Measurements from ENCODE around the gene GOT1.

DNA sequence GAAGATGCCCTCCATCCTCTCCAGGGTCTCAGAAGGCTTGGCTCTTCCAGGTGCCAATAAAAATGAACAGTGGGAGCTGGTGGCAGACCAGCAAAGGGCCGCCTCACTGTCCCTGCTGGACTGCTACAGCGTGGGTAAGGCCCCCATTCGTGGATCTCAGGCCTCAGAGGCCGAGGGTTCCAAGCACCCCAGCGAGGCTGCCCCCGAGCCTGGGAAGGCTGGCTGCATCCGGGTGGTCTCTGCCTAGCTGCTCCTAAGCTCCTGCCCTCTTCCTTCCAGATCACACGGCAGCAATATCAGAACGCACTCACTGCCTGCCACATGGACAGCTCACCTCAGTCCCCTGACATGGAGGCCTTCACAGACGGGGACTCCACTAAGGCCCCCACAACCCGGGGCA is 42.9 kb downstream of the GOT1 start:
- TF ChIP-seq, protein P1, sequence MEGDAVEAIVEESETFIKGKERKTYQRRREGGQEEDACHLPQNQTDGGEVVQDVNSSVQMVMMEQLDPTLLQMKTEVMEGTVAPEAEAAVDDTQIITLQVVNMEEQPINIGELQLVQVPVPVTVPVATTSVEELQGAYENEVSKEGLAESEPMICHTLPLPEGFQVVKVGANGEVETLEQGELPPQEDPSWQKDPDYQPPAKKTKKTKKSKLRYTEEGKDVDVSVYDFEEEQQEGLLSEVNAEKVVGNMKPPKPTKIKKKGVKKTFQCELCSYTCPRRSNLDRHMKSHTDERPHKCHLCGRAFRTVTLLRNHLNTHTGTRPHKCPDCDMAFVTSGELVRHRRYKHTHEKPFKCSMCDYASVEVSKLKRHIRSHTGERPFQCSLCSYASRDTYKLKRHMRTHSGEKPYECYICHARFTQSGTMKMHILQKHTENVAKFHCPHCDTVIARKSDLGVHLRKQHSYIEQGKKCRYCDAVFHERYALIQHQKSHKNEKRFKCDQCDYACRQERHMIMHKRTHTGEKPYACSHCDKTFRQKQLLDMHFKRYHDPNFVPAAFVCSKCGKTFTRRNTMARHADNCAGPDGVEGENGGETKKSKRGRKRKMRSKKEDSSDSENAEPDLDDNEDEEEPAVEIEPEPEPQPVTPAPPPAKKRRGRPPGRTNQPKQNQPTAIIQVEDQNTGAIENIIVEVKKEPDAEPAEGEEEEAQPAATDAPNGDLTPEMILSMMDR (conservative IDR thresholded peaks at IDR 0.05; ENCODE audit: low read depth, low read length), result no peak
- no peak for TF ChIP-seq EZH2 (IDR thresholded peaks at IDR 0.05; ENCODE audit: low read length, unreplicated experiment)
- no peak for TF ChIP-seq EZH2phosphoT487 (IDR thresholded peaks at IDR 0.05; ENCODE audit: borderline replicate concordance, low read length)
